MG63 (cell line): ENCODE data around the gene ETV2. TPM values are rescaled to one million over a fixed set of nuclear protein-coding genes. Genes with fewer than 3 reads are reported as not detected.
A peak's percentile ranks its signal among the peaks of the same experiment; 100 is the strongest.
"Not testable (repeated sequence)": the region's sequence is repeated elsewhere in the genome, so short reads cannot be mapped to it uniquely, and the experiment has no call there.

Source experiments
- DNase-seq: peaks from one replicate; pipeline ENCODE4 v3.0.0-alpha.2; 2020
- H3K27me3 ChIP-seq: fragments of 250-450 bp; sonication (Bioruptor Pico); 2 replicates; pipeline ENCODE4 v1.5.1; 2020; ENCODE audit warnings: mild to moderate bottlenecking, moderate library complexity
- H3K36me3 ChIP-seq: fragments of 250-450 bp; sonication (Bioruptor Pico); 2 replicates; pipeline ENCODE4 v1.5.1; 2020; ENCODE audit warnings: mild to moderate bottlenecking, moderate library complexity
- H3K4me3 ChIP-seq: fragments of 250-450 bp; sonication (Bioruptor Pico); 2 replicates; pipeline ENCODE4 v1.5.1; 2020; ENCODE audit warnings: mild to moderate bottlenecking, moderate library complexity
- H3K9me3 ChIP-seq: fragments of 250-450 bp; sonication (Bioruptor Pico); 2 replicates; pipeline ENCODE4 v1.5.1; 2020; ENCODE audit warnings: mild to moderate bottlenecking, moderate library complexity
- total RNA-seq: library from RNA; depleted of rRNA; stranded (reverse); fragments of >200 nt; shearing (Covaris generic); gene quantifications from 2 replicates; pipeline ENCODE4 v1.2.3, GENCODE V29; 2014; ENCODE audit warnings: low replicate concordance; rRNA removed

The ETV2 gene
- total RNA-seq, 1 experiment from 2014 or later, result not detected

DNA sequence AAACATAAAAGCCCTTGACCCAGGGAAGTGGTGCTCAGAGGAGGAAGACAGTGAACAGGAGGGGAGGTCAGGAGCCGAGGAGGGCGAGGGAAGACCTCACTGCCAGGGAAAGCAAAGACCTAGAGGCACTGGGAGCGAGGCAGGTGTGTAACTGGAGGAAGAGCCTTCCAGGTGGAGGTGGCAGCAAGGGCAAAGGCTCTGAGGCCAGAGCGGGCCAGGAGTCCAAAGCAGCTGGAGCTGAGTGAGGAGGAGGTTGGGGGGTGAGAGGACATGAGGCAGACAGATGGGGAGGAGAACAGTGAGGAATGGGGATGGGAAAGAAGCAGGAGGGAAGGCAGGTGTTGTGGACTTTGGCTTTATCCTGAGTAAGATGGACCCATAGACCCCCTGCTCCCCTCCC is 28.4 kb downstream of the ETV2 start:
- no peak for DNase-seq
- no peaks in the 10 kb centered on the region; the same call in 1 of the 2 replicates for H3K36me3 ChIP-seq
- no peaks in the 10 kb centered on the region for H3K9me3 ChIP-seq
- H3K27me3 ChIP-seq, result peaks cover 39% of the 10 kb centered on the region
- no peak overlapping the region for H3K4me3 ChIP-seq

DNA sequence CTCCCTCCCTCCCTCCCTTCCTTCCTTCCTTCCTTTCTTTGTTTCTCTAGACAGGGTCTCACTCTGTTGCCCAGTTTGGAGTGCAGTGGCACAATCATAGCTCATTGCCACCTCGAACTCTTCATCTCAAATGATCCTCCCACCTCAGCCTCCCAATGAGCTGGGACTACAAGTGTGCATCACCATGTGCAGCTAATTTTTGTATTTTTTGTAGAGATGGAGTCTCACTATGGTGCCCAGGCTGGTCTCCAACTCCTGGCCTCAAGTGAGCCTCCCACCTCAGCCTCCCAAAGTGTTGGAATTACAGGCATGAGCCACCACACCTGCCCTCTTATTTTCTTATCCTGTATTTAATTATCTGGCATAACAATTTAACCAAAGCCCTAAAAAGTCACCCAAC is 29.1 kb downstream of the ETV2 start:
- Histone ChIP-seq H3K9me3 (no peaks in the 10 kb centered on the region), H3K36me3 (no peaks in the 10 kb centered on the region; the same call in 1 of the 2 replicates), H3K4me3 (no peak overlapping the region), H3K27me3 (peaks cover 39% of the 10 kb centered on the region)
- DNase-seq, result no peak

DNA sequence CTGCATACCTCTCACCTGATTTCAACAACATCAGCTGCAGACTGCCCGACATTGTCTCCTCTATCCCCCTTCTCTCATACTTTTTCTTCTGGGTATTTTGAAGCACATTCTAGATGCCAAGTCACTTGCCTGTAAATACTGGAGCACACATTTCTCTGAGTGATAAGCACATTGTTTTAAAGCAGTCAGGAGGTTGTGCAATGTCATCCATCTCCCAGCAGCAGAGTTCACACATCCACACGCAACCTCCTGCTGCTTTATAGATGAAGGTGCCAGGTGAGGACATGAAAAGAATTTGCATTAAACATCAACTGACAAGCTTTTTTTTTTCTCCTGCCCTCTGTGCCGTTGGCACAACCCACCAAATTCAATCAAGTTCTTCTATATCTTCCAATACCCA is 30.3 kb downstream of the ETV2 start:
- Histone ChIP-seq H3K9me3 (no peaks in the 10 kb centered on the region), H3K36me3 (no peaks in the 10 kb centered on the region), H3K27me3 (peaks cover 39% of the 10 kb centered on the region), H3K4me3 (no peak overlapping the region)
- no peak for DNase-seq

DNA sequence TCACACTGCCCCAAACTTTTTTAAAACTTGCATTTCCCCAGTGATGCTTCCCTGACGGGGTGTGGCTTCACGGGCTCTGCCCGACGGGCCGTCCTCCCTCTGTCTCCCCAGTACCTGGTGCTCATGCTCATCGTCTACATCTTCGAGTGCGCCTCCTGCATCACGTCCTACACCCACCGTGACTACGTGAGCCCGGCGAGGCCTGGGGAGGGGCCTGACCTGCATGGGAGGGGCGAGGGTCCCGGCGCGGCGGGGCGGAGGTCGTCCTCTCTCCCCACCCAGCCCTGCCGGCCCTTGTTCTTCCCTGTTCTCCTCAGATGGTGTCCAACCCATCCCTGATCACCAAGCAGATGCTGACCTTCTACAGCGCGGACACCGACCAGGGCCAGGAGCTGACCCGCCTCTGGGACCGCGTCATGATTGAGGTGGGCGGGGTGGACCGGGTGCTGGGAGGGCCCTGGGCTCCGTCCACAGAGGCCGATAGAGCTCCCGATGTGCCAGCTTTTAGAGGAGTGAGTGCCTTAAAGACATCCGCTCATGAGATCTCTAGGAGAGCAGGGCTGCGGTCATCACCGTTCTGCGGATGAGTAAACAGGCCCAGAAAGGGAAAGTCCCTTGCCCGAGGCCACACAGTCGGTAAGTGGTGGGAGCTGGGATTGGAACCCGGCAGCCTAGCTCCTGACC is 31.7 kb downstream of the ETV2 start:
- Histone ChIP-seq H3K4me3 (peak overlapping the region; percentile 16), H3K9me3 (no peaks in the 10 kb centered on the region), H3K27me3 (peaks cover 34% of the 10 kb centered on the region), H3K36me3 (no peaks in the 10 kb centered on the region)
- peak; percentile 69 for DNase-seq

DNA sequence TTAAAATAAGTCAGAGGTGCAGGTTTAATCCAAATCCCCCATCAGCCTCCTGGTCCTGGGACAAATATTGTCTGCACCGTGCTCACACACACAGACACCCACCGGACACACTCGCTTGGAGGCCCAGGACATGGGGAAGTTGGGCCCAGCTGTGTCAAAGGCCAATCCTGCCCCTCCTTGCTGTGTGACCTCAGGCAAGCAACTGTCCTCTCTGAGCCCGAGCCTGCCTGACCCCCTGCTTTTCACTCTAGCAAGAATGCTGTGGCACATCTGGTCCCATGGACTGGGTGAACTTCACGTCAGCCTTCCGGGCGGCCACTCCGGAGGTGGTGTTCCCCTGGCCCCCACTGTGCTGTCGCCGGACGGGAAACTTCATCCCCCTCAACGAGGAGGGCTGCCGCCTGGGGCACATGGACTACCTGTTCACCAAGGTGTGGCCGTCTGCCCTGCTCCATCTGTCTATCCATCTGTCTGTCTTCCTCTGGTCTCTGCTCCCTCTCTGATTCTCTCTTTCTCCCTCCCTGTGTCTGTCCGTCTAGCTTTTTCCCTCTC is 34.1 kb downstream of the ETV2 start:
- Histone ChIP-seq H3K9me3 (no peaks in the 10 kb centered on the region), H3K36me3 (no peaks in the 10 kb centered on the region), H3K27me3 (peaks cover 17% of the 10 kb centered on the region), H3K4me3 (no peak overlapping the region)
- no peak for DNase-seq

DNA sequence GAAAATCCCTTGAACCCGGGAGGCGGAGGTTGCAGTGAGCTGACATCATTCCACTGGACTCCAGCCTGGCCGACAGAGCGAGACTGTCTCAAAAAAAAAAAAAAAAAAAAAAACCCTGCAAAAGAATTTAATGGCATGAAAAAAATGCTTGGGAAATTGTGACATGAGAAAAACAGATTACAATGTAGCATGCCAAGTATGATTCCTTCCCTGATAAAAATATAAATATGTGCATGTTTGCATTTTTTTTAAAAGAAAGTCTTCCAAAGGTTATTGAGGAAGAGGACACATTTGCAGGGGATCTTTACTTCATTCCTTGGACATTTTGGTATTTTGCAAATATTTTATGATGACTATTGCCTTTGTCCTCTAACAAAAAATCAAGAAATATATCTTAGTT is 48.3 kb downstream of the ETV2 start:
- no peak for DNase-seq

DNA sequence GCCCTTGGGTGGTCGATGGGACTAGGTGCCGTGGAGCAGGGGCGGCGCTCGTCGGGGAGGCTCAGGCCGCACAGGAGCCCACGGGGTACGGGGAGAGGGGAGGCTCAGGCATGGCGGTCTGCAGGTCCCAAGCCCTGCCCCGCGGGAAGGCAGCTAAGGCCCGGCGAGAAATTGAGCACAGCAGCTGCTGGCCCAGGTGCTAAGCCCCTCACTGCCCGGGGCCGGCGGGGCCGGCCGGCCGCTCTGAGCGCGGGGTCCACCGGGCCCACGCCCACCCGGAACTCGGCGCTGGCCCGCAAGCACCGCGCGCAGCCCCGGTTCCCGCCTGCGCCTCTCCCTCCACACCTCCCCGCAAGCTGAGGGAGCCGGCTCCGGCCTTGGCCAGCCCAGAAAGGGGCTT is 49.6 kb downstream of the ETV2 start:
- H3K36me3 ChIP-seq, H3K27me3 ChIP-seq, DNase-seq, H3K9me3 ChIP-seq, H3K4me3 ChIP-seq: not testable (repeated sequence)

More for the DNA sequence above, 48.3 kb downstream of the ETV2 start:
- Histone ChIP-seq H3K4me3 (no peak overlapping the region), H3K27me3 (no peaks in the 10 kb centered on the region; the same call in 1 of the 2 replicates), H3K36me3 (no peaks in the 10 kb centered on the region), H3K9me3 (no peaks in the 10 kb centered on the region)

DNA sequence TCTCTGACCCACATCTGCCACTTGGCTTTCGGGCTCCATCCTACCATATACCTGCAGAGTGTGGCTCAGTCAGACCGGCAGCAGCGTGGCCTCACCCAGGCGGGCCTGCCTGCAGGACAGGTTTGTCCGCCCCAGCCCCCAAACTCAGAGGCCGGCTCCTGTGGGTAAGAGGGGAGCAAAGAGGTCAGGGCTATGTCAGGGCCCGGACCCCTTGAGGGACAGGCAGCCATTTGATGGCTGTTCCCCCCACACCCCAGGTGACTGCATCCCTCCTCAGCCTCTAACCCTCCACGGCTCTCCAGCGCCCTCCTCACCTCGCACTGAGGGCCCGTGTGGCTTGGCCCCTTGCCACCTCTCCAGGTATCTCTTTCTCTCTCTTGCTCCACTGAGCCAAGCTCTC is 50.5 kb downstream of the ETV2 start:
- no peak overlapping the region for H3K4me3 ChIP-seq
- H3K27me3 ChIP-seq, result no peaks in the 10 kb centered on the region; the same call in 1 of the 2 replicates
- no peak for DNase-seq
- H3K9me3 ChIP-seq, result no peaks in the 10 kb centered on the region
- H3K36me3 ChIP-seq, result no peaks in the 10 kb centered on the region

DNA sequence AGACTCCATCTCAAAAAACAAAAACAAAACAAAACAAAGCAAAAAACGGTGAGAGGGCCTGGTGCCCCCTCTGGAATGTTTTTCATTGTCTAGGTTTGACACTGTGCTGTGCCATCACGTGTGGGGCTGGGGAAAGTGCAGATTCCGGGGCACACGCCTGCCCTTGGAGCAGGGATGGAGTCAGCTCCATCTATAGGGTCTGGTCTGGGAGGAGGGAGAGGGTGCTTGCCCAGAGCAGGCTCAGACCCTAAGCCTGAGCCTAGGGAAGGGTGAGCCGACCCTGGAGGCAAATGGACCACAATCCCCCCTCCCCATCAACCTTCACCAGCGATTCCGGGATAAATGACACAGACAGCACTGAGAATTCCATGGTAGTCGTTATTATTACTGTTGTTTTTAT is 51.9 kb downstream of the ETV2 start:
- no peaks in the 10 kb centered on the region for H3K9me3 ChIP-seq
- H3K27me3 ChIP-seq, result no peaks in the 10 kb centered on the region; the same call in 1 of the 2 replicates
- H3K36me3 ChIP-seq, result no peaks in the 10 kb centered on the region
- no peak overlapping the region for H3K4me3 ChIP-seq
- DNase-seq, result no peak

DNA sequence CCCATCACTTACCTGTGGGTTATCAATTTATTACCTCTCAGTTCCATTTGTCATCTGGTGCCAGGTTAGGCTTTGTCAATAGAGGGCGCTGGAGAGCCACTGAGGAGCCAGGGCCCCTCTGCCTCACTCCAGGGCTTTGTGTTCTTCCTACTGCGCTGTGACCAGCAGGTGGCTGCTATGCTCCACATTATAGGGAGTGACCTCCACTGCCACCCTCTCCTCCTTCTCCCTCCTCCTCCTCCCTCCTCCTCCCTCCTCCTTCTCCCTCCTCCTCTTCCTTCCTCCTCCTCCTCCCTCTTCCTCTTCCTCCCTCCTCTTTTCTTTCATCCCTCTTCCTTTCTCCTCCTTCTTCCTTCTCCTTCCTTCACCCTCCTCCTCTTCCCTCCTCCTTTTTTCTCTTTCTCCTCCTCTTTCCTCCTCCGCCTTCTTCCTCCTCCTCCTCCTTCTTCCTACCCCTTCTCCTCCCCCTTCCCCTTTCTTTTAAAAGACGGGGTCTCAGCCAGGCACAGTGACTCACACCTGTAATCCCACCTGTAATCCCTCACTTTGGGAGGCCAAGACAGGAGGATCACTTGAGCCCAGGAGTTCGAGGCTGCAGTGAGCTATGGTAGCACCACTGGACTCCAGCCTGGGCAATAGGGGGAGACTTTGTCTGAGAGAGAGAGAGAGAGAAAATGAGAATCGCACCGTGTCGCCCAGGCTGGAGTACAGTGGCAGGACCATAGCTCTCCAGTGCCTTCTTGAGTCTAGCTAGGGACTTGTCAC is 52.5 kb downstream of the ETV2 start:
- DNase-seq, result peak; percentile 84
- no peaks in the 10 kb centered on the region; the same call in 1 of the 2 replicates for H3K27me3 ChIP-seq
- no peaks in the 10 kb centered on the region for H3K9me3 ChIP-seq
- H3K4me3 ChIP-seq, result no peak overlapping the region
- no peaks in the 10 kb centered on the region for H3K36me3 ChIP-seq

Other genes starting within 250 kb of the ETV2 start
- not detected in 2 replicates for gene FFAR2, start 193.5 kb upstream of the ETV2 start, total RNA-seq
- gene KRTDAP, start 151.3 kb upstream of the ETV2 start, total RNA-seq, result not detected in 2 replicates
- not detected in 2 replicates for gene DMKN, start 128.1 kb upstream of the ETV2 start, total RNA-seq
- 0.30 TPM in 1 of 2 replicates, not detected in the other for gene SBSN, start 113.4 kb upstream of the ETV2 start, total RNA-seq
- not detected in 2 replicates for gene GAPDHS, start 108.3 kb upstream of the ETV2 start, total RNA-seq
- gene TMEM147, start 96.1 kb upstream of the ETV2 start, total RNA-seq, result 180 and 203 TPM in 2 replicates
- gene ATP4A, start 78.1 kb upstream of the ETV2 start, total RNA-seq, result not detected in 2 replicates
- not detected in 2 replicates for gene PMIS2, start 55.6 kb upstream of the ETV2 start, total RNA-seq
- gene HAUS5, start 29.0 kb upstream of the ETV2 start, total RNA-seq, result 12.8 and 18.2 TPM in 2 replicates
- 103 and 144 TPM in 2 replicates for gene RBM42, start 12.7 kb upstream of the ETV2 start, total RNA-seq
- 377 and 417 TPM in 2 replicates for gene COX6B1, start 6.6 kb downstream of the ETV2 start, total RNA-seq
- gene UPK1A, start 24.8 kb downstream of the ETV2 start, total RNA-seq, result not detected in 2 replicates
- not detected in 2 replicates for gene ZBTB32, start 62.8 kb downstream of the ETV2 start, total RNA-seq
- 2.3 and 6.0 TPM in 2 replicates for gene KMT2B, start 76.3 kb downstream of the ETV2 start, total RNA-seq
- gene IGFLR1, start 100.7 kb downstream of the ETV2 start, total RNA-seq, result 0.27 and 2.4 TPM in 2 replicates
- gene U2AF1L4, start 103.7 kb downstream of the ETV2 start, total RNA-seq, result 16.3 and 19.8 TPM in 2 replicates
- 37.6 and 76.2 TPM in 2 replicates for gene PSENEN, start 103.9 kb downstream of the ETV2 start, total RNA-seq
- 2.4 and 4.1 TPM in 2 replicates for gene LIN37, start 106.8 kb downstream of the ETV2 start, total RNA-seq
- not detected in 2 replicates for gene HSPB6, start 115.3 kb downstream of the ETV2 start, total RNA-seq
- 0.47 and 8.9 TPM in 2 replicates for gene PROSER3, start 116.4 kb downstream of the ETV2 start, total RNA-seq
- 0.42 and 1.6 TPM in 2 replicates for gene ARHGAP33, start 133.8 kb downstream of the ETV2 start, total RNA-seq
- gene PRODH2, start 171.1 kb downstream of the ETV2 start, total RNA-seq, result not detected in 2 replicates
- gene NPHS1, start 210.8 kb downstream of the ETV2 start, total RNA-seq, result not detected in 2 replicates
- 0.15 and 0.43 TPM in 2 replicates for gene KIRREL2, start 215.2 kb downstream of the ETV2 start, total RNA-seq
- gene APLP1, start 226.8 kb downstream of the ETV2 start, total RNA-seq, result 19.1 and 32.5 TPM in 2 replicates